AG04450 (cell line): ENCODE measurements around the gene SMTNL2. TPM values are rescaled to one million over a fixed set of nuclear protein-coding genes. Genes with fewer than 3 reads are reported as not detected.

ENCODE experiments used
- CTCF ChIA-PET: fragments of 300-600, 350-600 bp; formaldehyde crosslinking; extraction: SDS; loops from one replicate; lab custom pipeline; 2022; ENCODE audit warnings: antibody characterized with exemption, inconsistent platforms; lab: Charles Lee
- POLR2A ChIA-PET: fragments of 350-600 bp; formaldehyde crosslinking; extraction: SDS; loops from one replicate; lab custom pipeline; 2021; ENCODE audit warnings: antibody characterized with exemption, inconsistent platforms; lab: Yijun Ruan, JAX
- DNase-seq: peaks from one replicate; pipeline ENCODE4 v3.0.0-alpha.2; 2011; ENCODE audit warnings: low read depth, low spot score
- H3K27ac ChIP-seq: one replicate; pipeline ENCODE4 v1.5.1; 2012; ENCODE audit warnings: low read depth, low read length, control low read depth
- H3K27me3 ChIP-seq: one replicate; pipeline ENCODE4 v1.6.0; 2012; ENCODE audit warnings: low read length; ENCODE audit not compliant: control insufficient read depth, insufficient read depth
- H3K4me3 ChIP-seq: 2 replicates; pipeline ENCODE4 v1.5.1; 2011; ENCODE audit warnings: mild to moderate bottlenecking, low read depth, low read length, control low read depth
- H3K9me3 ChIP-seq: 2 replicates; pipeline ENCODE4 v1.5.1; 2012; ENCODE audit warnings: low read length; ENCODE audit not compliant: control insufficient read depth, insufficient read depth
- polyA plus RNA-seq: library from polyadenylated mRNA; depleted of rRNA; stranded (reverse); fragments of >200 nt; gene quantifications from 2 replicates; pipeline ENCODE4 v1.2.3, GENCODE V29; 2011
- TF ChIP-seq, protein P1 (sequence below): IDR thresholded peaks from 2 replicates; pipeline ENCODE4 v1.5.1; 2011; ENCODE audit warnings: low read depth, low read length, control low read depth, inconsistent platforms

Gene SMTNL2
- polyA plus RNA-seq, 1 experiment = 0.04 TPM

DNA sequence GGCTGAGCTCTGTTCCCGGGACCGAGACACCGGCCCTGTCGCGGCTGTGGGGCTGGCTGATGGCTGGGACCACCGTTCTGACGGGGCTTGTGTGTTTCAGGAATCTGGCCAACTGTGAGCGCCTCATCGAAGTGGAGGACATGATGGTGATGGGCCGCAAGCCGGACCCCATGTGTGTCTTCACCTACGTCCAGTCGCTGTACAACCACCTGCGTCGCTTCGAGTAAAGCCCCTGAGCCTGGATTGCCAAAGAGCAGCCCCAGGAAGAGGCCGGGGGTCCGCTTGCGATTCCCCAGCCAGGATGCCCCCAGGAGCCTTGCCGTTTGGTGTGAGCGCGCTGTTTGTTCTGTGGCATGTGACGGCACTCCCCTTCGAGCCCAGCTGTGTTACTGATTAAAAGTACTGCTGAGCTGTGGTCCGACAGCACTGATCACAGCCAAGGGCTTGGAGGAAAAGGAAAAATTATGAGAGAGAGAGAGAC is 23.0 kb downstream of the SMTNL2 start:
- TF ChIP-seq, protein P1, sequence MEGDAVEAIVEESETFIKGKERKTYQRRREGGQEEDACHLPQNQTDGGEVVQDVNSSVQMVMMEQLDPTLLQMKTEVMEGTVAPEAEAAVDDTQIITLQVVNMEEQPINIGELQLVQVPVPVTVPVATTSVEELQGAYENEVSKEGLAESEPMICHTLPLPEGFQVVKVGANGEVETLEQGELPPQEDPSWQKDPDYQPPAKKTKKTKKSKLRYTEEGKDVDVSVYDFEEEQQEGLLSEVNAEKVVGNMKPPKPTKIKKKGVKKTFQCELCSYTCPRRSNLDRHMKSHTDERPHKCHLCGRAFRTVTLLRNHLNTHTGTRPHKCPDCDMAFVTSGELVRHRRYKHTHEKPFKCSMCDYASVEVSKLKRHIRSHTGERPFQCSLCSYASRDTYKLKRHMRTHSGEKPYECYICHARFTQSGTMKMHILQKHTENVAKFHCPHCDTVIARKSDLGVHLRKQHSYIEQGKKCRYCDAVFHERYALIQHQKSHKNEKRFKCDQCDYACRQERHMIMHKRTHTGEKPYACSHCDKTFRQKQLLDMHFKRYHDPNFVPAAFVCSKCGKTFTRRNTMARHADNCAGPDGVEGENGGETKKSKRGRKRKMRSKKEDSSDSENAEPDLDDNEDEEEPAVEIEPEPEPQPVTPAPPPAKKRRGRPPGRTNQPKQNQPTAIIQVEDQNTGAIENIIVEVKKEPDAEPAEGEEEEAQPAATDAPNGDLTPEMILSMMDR = no peak
- Histone ChIP-seq H3K4me3 (no peak overlapping the region), H3K27ac (no peak overlapping the region), H3K27me3 (peaks cover 26% of the 10 kb centered on the region), H3K9me3 (no peaks in the 10 kb centered on the region)
- ChIA-PET CTCF (interaction anchor here (0.6 to 3.2 kb wide), 4 partner anchors 18 to 172 kb away, joined by 3 to 18 read pairs (median 5); no protein-coding TSS in a partner anchor), POLR2A (no interaction called here)
- DNase-seq = no peak

DNA sequence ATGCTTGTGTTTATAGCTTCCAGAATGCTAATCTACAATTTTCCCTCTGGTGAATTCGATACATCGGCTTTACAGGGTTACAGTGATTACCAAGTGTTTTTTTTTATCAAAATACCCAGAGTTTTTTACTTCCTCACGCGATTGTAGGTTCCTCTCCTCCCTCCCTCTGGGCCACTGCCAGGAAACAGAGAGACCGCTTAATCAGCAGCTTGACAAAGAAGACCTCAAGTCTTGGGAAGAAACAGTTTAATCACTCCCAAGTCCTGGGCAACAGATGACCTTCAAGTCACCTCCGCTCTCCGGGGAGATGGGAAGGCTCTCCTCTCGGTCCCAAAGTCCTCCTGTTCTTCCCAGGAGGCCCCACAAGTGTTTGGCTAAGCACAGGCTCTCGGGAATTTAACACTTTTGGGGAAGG is 23.5 kb downstream of the SMTNL2 start:
- peaks cover 26% of the 10 kb centered on the region for H3K27me3 ChIP-seq
- no peaks in the 10 kb centered on the region for H3K9me3 ChIP-seq
- no peak overlapping the region for H3K27ac ChIP-seq
- CTCF ChIA-PET = interaction anchor here (0.6 to 3.2 kb wide), 3 partner anchors 24 to 43 kb away, joined by 3 to 18 read pairs (median 6); no protein-coding TSS in a partner anchor
- POLR2A ChIA-PET = no interaction called here
- TF ChIP-seq, protein P1 = no peak
- no peak for DNase-seq
- H3K4me3 ChIP-seq = no peak overlapping the region

DNA sequence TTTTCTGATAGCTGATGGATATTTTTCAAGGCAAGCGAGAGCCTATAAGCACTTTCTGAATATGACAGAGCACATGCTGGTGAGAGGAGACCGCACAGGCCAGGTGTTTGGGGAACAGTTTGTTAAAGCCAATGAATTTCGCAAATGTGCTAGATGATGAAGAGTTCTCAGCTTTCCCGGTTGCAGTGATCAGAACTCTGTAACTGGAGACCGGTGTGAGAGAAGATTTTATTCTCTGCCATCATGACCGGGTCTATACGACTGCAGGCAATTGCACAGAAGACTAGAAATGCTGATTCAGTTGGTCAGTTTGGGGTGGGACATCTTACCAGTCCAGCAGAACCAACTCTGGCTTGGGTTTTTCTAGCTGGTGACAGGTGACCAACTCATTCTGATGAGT is 25.4 kb downstream of the SMTNL2 start:
- peaks cover 23% of the 10 kb centered on the region for H3K27me3 ChIP-seq
- H3K27ac ChIP-seq = no peak overlapping the region
- TF ChIP-seq, protein P1 = no peak
- no peak for DNase-seq
- H3K4me3 ChIP-seq = no peak overlapping the region
- ChIA-PET POLR2A (no interaction called here), CTCF (interaction anchor here (3.2 kb wide), 1 partner anchor 43 kb away, joined by 18 read pairs; no protein-coding TSS in a partner anchor)
- H3K9me3 ChIP-seq = no peaks in the 10 kb centered on the region

DNA sequence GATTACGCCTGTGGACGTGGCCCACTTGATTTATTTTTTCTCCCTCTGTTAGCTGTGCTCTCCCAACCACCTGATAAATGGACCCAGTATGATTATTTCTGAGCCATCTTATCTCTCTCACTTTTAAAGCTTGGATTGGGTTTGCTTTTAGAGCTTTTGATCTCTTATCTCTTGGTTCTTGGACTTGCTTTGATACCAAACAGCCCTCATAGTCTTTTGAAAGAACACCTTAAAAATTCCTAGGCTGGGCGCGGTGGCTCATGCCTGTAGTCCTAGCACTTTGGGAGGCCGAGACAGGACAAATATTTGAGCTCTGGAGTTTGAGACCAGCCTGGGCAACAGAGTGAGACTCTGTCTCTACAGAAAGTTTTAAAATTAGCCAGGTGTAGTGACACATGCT is 25.8 kb downstream of the SMTNL2 start:
- Histone ChIP-seq H3K27me3 (peaks cover 23% of the 10 kb centered on the region), H3K9me3 (no peaks in the 10 kb centered on the region), H3K4me3 (no peak overlapping the region), H3K27ac (no peak overlapping the region)
- ChIA-PET POLR2A (no interaction called here), CTCF (no interaction called here)
- no peak for DNase-seq
- TF ChIP-seq, protein P1 = no peak

DNA sequence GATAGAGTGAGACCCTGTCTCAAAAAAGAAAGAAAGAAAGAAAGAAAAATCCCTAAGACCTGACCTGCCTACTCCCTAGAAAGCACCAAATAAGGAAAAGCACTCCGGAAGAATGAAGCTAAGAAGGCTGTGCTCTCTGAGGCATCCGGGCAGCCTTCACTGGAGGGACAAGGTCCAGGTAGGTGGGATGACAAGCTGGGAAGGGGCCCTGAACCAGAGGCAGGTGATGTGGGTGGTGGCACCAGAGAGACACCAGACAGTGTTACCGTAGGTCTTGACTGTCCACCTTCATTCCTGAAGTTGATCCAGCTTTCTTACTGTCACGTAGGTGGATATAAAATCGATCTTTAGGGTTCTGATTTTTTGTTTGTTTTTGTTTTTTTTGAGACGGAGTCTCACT is 26.3 kb downstream of the SMTNL2 start:
- Histone ChIP-seq H3K27ac (no peak overlapping the region), H3K27me3 (peaks cover 23% of the 10 kb centered on the region), H3K9me3 (no peaks in the 10 kb centered on the region), H3K4me3 (no peak overlapping the region)
- TF ChIP-seq, protein P1 = no peak
- POLR2A ChIA-PET = no interaction called here
- no peak for DNase-seq
- CTCF ChIA-PET = no interaction called here
